GM23338 (cell line): ENCODE data around the gene COL25A1. TPM values are rescaled to one million over a fixed set of nuclear protein-coding genes. Genes with fewer than 3 reads are reported as not detected.

Experiments used
- ATAC-seq: fragments of 200-7000 bp; cut with Tn5 transposase; 3 replicates; pipeline ENCODE4 v1.9.1; 2020
- DNase-seq: peaks from one replicate; pipeline ENCODE4 v3.0.0-alpha.2; 2015; ENCODE audit warnings: low spot score
- H2AFZ ChIP-seq: fragments of 200-600 bp; sonication (generic); 2 replicates; pipeline ENCODE4 v1.8.0; 2016; ENCODE audit warnings: antibody characterized with exemption, mild to moderate bottlenecking, moderate library complexity
- H3F3A ChIP-seq: fragments of 200-600 bp; sonication (generic); replicated peaks from 2 replicates; pipeline ENCODE4 v1.8.0; 2017; ENCODE audit warnings: antibody characterized with exemption, mixed run types, low read depth
- H3K27ac ChIP-seq: fragments of 200-600 bp; sonication (generic); 2 replicates; pipeline ENCODE4 v1.6.1; 2016; ENCODE audit warnings: low read depth
- H3K27me3 ChIP-seq: fragments of 200-600 bp; sonication (generic); 2 replicates; pipeline ENCODE4 v1.8.0; 2016; ENCODE audit warnings: mild to moderate bottlenecking, mixed run types, moderate library complexity; ENCODE audit not compliant: insufficient read depth
- H3K36me3 ChIP-seq: fragments of 200-600 bp; sonication (generic); 2 replicates; pipeline ENCODE4 v1.8.0; 2016; ENCODE audit warnings: mild to moderate bottlenecking; ENCODE audit not compliant: insufficient read depth
- H3K4me1 ChIP-seq: fragments of 200-600 bp; sonication (generic); 2 replicates; pipeline ENCODE4 v1.8.0; 2016; ENCODE audit warnings: mild to moderate bottlenecking, moderate library complexity; ENCODE audit not compliant: insufficient read depth
- H3K4me2 ChIP-seq: fragments of 200-600 bp; sonication (generic); 2 replicates; pipeline ENCODE4 v1.7.1; 2017; ENCODE audit warnings: mixed run types
- H3K4me3 ChIP-seq: fragments of 200-600 bp; sonication (generic); 2 replicates; pipeline ENCODE4 v1.6.1; 2016; ENCODE audit warnings: mixed run types
- H3K79me2 ChIP-seq: fragments of 200-600 bp; sonication (generic); replicated peaks from 2 replicates; pipeline ENCODE4 v1.8.0; 2017; ENCODE audit warnings: mild to moderate bottlenecking; ENCODE audit not compliant: insufficient read depth
- H3K9me2 ChIP-seq: fragments of 200-600 bp; sonication (generic); 2 replicates; pipeline ENCODE4 v1.8.0; 2017; ENCODE audit not compliant: insufficient read depth
- H4K20me1 ChIP-seq: fragments of 200-600 bp; sonication (generic); replicated peaks from 2 replicates; pipeline ENCODE4 v1.8.0; 2017; ENCODE audit warnings: mild to moderate bottlenecking; ENCODE audit not compliant: insufficient read depth
- H3K27ac Mint-ChIP-seq: 2 replicates; pipeline ENCODE4 v1.8.0; 2020; ENCODE audit warnings: inconsistent platforms, mild to moderate bottlenecking, moderate library complexity, mixed read lengths
- H3K27me3 Mint-ChIP-seq: 3 replicates; pipeline ENCODE4 v1.8.0; 2022; ENCODE audit warnings: low read depth, mild to moderate bottlenecking, moderate library complexity, mixed read lengths, inconsistent platforms; ENCODE audit not compliant: insufficient read depth, poor library complexity
- H3K36me3 Mint-ChIP-seq: 3 replicates; pipeline ENCODE4 v1.8.0; 2021; ENCODE audit warnings: low read depth, mild to moderate bottlenecking, inconsistent platforms, moderate library complexity, mixed read lengths
- H3K4me1 Mint-ChIP-seq: 3 replicates; pipeline ENCODE4 v1.8.0; 2020; ENCODE audit warnings: mild to moderate bottlenecking, inconsistent platforms, mixed read lengths
- H3K4me3 Mint-ChIP-seq: 3 replicates; pipeline ENCODE4 v1.8.0; 2021; ENCODE audit warnings: moderate library complexity, mild to moderate bottlenecking, inconsistent platforms, mixed read lengths
- H3K9me3 Mint-ChIP-seq: 3 replicates; pipeline ENCODE4 v1.8.0; 2020; ENCODE audit warnings: moderate library complexity, mild to moderate bottlenecking, inconsistent platforms, mixed read lengths
- CREB1 ChIP-seq: fragments of 250-450 bp; sonication (Bioruptor Pico); IDR thresholded peaks from 2 replicates; pipeline ENCODE4 v1.5.0; 2020; ENCODE audit warnings: low read depth, mild to moderate bottlenecking, moderate library complexity
- CTCF ChIP-seq, 2 experiments: fragments of 200-600 bp in 1 of 2; sonication (generic) in 1 of 2; conservative IDR thresholded peaks; 2 replicates each; pipeline versions ENCODE4 v1.5.1 to v1.6.1; 2016 to 2017; ENCODE audit warnings: antibody characterized with exemption in 2 of 2, low read depth in 2 of 2, mild to moderate bottlenecking in 2 of 2, moderate library complexity in 1 of 2
- EZH2 ChIP-seq: fragments of 200-600 bp; sonication (generic); IDR thresholded peaks from one replicate; pipeline ENCODE4 v1.8.0; 2017; ENCODE audit warnings: antibody characterized with exemption, mild to moderate bottlenecking, low read depth; ENCODE audit not compliant: unreplicated experiment
- NANOG ChIP-seq: IDR thresholded peaks from 2 replicates; pipeline ENCODE4 v1.6.1; 2016; ENCODE audit warnings: antibody characterized with exemption, borderline replicate concordance
- STAT1 ChIP-seq: IDR thresholded peaks from one replicate; pipeline ENCODE4 v1.6.1; 2016; ENCODE audit warnings: antibody characterized with exemption; ENCODE audit not compliant: unreplicated experiment
- ZNF462 ChIP-seq: fragments of 250-450 bp; sonication (Bioruptor Pico); IDR thresholded peaks from 2 replicates; pipeline ENCODE4 v1.5.0; 2020; ENCODE audit warnings: mild to moderate bottlenecking, moderate library complexity
- polyA plus RNA-seq: library from polyadenylated mRNA; unstranded; fragments of >200 nt; fragmentation: Nextera tagmentation; extraction: Ambion mirVana; gene quantifications from 2 replicates; pipeline ENCODE4 v1.2.1, GENCODE V29; 2016
- total RNA-seq: library from RNA; depleted of rRNA; stranded (reverse); fragments of >200 nt; shearing (Covaris generic); gene quantifications from 2 replicates; pipeline ENCODE4 v1.2.3, GENCODE V29; 2014

Gene COL25A1
- total and polyA plus RNA-seq, 2 experiments from 2014 or later, result 3.9 to 5.6 TPM

GRCh38 chr4:109325698-109326097 lies 23.2 kb upstream of the COL25A1 start (continued):
- TF ChIP-seq EZH2, result no peak
- TF ChIP-seq ZNF462 (CRISPR knock-in tag), result no peak
- TF ChIP-seq CREB1 (CRISPR knock-in tag), result no peak

GRCh38 chr4:109323348-109323747 lies 20.9 kb upstream of the COL25A1 start:
- H3K36me3 ChIP-seq, result peaks cover 5% of the 10 kb centered on the region
- H3K4me2 ChIP-seq, result no peak overlapping the region
- H3F3A ChIP-seq, result no peaks in the 10 kb centered on the region
- peaks cover 11% of the 10 kb centered on the region for H3K9me2 ChIP-seq
- TF ChIP-seq NANOG (no peak), CTCF (conservative IDR thresholded peaks at IDR 0.05; ENCODE audit: low read depth in 2 of 2) (no peak), STAT1 (no peak)
- Mint-ChIP-seq H3K36me3 (peaks cover 25% of the 10 kb centered on the region), H3K9me3 (peaks cover 40% of the 10 kb centered on the region), H3K4me1 (no peaks in the 10 kb centered on the region), H3K4me3 (no peak overlapping the region), H3K27me3 (no peaks in the 10 kb centered on the region), H3K27ac (no peak overlapping the region)
- ATAC-seq (no peak), DNase-seq (no peak)
- no peaks in the 10 kb centered on the region for H3K4me1 ChIP-seq
- H3K79me2 ChIP-seq, result no peaks in the 10 kb centered on the region
- no peaks in the 10 kb centered on the region for H4K20me1 ChIP-seq
- H2AFZ ChIP-seq, result no peak overlapping the region
- H3K27me3 ChIP-seq, result no peaks in the 10 kb centered on the region
- H3K4me3 ChIP-seq, result no peak overlapping the region
- no peak overlapping the region for H3K27ac ChIP-seq
